ENCODE measurements around the gene ERFE. TPM values are rescaled to one million over a fixed set of nuclear protein-coding genes. Genes with fewer than 3 reads are reported as not detected.

The ERFE gene
- total RNA-seq, 2 donors from 2014 or later: 7.7 TPM; not detected in 1

DNA sequence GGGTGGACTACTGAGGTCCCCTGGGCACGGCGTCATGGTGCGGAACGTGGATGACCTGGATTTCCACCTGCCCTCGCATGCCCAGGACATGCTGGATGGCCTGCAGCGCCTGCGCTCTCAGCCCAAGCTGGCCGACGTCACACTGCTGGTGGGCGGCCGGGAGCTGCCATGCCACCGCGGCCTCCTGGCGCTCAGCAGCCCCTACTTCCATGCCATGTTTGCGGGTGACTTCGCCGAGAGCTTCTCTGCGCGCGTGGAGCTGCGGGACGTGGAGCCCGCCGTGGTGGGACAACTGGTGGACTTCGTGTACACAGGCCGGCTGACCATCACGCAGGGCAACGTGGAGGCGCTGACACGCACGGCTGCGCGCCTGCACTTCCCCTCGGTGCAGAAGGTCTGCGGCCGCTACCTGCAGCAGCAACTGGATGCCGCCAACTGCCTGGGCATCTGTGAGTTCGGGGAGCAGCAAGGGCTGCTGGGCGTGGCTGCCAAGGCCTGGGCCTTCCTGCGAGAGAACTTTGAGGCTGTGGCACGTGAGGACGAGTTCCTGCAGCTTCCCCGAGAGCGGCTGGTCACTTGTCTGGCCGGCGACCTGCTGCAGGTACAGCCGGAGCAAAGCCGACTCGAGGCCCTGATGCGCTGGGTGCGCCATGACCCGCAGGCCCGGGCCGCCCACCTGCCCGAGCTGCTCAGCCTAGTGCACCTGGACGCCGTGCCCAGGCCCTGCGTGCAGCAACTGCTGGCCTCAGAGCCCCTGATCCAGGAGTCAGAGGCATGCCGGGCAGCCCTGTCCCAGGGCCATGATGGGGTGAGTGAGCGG, 17.8 kb upstream of the ERFE start:
- no peak for TF ChIP-seq POLR2AphosphoS5 (IDR thresholded peaks at IDR 0.05)
- TF ChIP-seq POLR2A (IDR thresholded peaks at IDR 0.05): no peak
- TF ChIP-seq, protein P1, sequence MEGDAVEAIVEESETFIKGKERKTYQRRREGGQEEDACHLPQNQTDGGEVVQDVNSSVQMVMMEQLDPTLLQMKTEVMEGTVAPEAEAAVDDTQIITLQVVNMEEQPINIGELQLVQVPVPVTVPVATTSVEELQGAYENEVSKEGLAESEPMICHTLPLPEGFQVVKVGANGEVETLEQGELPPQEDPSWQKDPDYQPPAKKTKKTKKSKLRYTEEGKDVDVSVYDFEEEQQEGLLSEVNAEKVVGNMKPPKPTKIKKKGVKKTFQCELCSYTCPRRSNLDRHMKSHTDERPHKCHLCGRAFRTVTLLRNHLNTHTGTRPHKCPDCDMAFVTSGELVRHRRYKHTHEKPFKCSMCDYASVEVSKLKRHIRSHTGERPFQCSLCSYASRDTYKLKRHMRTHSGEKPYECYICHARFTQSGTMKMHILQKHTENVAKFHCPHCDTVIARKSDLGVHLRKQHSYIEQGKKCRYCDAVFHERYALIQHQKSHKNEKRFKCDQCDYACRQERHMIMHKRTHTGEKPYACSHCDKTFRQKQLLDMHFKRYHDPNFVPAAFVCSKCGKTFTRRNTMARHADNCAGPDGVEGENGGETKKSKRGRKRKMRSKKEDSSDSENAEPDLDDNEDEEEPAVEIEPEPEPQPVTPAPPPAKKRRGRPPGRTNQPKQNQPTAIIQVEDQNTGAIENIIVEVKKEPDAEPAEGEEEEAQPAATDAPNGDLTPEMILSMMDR (IDR thresholded peaks at IDR 0.05): no peak
- Histone ChIP-seq H3K27ac (no peak overlapping the region), H3K4me1 (replicated peaks) (no peaks in the 10 kb centered on the region), H3K36me3 (no peaks in the 10 kb centered on the region), H3K27me3 (replicated peaks; ENCODE audit: insufficient read depth) (no peaks in the 10 kb centered on the region), H3K9me3 (no peaks in the 10 kb centered on the region), H3K4me3 (no peak overlapping the region)
- 92% methylated on average over 48 of the region's 60 CpGs for WGBS
- DNase-seq (ENCODE audit: low spot score): no peak
- intact Hi-C loops (cut with DNase I): no loop called here

DNA sequence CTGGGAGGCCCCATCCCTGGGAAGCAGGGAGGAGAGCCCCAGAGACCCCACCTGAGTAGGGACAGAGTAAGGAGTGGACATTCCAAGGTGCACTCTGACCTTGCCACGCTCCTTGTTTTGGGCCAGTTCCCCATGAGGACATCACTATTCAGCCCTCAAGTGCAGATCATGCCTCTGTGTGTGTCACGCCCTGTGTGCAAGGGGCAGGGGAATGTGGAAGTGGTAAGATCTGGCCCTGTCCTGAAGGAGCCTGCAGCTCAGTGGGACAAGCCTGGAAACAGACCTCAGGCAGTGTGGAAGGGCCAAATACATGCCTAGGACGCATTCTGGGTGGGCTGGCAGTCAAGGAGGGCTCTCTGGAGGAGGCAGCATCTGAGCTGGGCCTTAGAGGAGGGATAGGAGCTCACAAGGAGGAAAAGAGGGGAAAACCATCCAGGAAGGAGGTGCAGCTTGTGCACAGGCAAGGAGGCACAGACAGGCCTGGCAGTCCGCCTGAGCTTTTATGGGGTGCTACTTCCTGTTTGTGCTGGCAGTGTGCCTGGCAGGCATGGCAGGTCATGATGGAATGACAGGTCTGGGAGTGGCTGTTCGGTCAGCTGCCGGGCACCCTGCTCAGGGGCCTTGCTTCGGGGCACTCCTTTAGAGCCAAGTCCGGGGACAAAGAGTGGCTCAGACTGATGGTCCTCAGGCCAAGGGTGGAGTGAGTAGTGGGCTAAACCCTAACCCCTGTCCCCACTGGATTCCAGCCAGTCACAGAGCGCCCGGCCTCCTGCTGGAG, 17.0 kb upstream of the ERFE start:
- no peaks in the 10 kb centered on the region for H3K36me3 ChIP-seq
- peak; percentile 67 for DNase-seq (ENCODE audit: low spot score)
- no peak overlapping the region for H3K27ac ChIP-seq
- H3K4me3 ChIP-seq: no peak overlapping the region
- intact Hi-C loops (cut with DNase I): no loop called here
- H3K27me3 ChIP-seq (replicated peaks; ENCODE audit: insufficient read depth): no peaks in the 10 kb centered on the region
- no peaks in the 10 kb centered on the region for H3K9me3 ChIP-seq
- no peaks in the 10 kb centered on the region for H3K4me1 ChIP-seq (replicated peaks)
- TF ChIP-seq POLR2A (IDR thresholded peaks at IDR 0.05): no peak
- TF ChIP-seq, protein P1 (IDR thresholded peaks at IDR 0.05): no peak
- peak; percentile 80 for TF ChIP-seq POLR2AphosphoS5 (IDR thresholded peaks at IDR 0.05)
- 65% methylated on average over 10 of the region's 10 CpGs for WGBS

DNA sequence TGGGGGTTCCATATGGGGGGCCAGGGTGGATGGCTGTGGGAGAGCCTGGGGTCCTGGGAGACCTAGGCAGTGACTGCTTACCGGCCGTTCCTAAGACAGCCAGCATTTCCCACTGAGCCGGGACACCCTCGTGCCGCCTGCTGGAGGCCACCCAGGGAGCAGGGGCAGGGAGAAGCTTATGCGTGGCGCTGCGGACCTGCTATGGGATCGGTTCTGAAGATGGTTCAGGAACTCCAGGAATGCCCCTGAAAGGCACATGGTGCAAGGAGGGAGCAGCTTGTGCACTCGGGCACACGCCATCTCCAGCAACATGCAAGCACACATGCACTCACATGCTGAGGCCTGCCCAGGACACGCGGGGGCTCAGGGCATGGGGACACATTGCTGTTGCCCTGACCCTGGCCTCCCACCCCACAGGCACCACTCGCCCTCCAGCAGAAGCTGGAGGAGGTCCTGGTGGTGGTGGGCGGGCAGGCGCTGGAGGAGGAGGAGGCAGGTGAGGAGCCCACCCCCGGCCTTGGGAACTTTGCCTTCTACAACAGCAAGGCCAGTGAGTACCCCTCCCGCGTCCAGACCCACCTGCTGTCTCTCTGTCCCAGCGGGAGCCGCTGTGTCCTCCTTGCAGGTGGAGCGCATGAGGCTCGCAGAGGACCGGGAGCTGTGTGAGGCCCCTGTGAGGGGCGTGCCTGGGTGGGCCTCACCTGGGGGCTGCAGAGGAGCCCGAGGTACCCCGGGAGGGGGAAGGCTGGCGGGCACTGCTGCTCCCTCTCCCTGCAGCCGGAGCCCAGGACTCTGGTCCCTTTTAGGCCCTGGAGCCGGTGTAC, 16.2 kb upstream of the ERFE start:
- 61% methylated on average over 25 of the region's 30 CpGs for WGBS
- Histone ChIP-seq H3K27ac (no peak overlapping the region), H3K9me3 (no peaks in the 10 kb centered on the region), H3K36me3 (no peaks in the 10 kb centered on the region), H3K27me3 (replicated peaks; ENCODE audit: insufficient read depth) (no peaks in the 10 kb centered on the region), H3K4me1 (replicated peaks) (no peaks in the 10 kb centered on the region), H3K4me3 (no peak overlapping the region)
- intact Hi-C loops (cut with DNase I): no loop called here
- no peak for DNase-seq (ENCODE audit: low spot score)
- no peak for TF ChIP-seq POLR2A (IDR thresholded peaks at IDR 0.05)
- no peak for TF ChIP-seq POLR2AphosphoS5 (IDR thresholded peaks at IDR 0.05)
- TF ChIP-seq, protein P1 (IDR thresholded peaks at IDR 0.05): no peak

DNA sequence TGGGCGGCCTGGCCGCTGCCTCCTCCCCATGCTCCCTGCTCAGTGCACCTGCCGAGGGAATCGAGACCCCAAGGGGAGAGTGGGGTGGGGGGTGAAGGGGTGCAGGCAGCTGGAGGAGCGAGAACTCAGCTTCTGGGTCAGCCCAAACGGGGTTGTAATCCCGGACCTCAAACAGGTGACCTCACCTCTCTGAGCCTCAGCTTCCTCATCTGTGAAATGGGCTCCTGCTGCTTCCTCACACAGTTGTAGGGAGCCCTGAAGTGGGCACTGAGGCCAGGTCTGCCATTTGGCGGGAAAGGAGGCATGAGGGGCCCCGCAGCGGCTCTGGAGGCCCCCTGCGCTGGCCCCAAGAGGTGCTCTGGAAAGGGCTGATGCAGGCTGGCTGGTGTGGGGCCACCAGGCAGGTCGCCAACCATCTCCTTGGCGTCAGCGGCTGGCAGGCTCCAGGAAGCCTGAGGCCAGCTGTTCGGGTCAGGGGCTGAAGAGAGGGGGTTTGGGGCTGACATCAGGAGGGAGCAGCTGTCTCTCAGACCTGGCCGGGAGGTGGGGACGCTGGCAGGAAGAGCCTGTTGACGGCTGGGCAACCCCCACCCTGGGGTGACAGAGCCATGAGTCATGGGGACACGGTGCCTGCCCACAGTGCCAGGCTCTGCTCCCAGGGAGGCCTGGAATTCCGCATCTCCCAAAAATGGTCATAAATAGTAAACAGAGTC, 15.4 kb upstream of the ERFE start:
- Histone ChIP-seq H3K27ac (no peak overlapping the region), H3K4me1 (replicated peaks) (no peaks in the 10 kb centered on the region), H3K4me3 (no peak overlapping the region), H3K36me3 (no peaks in the 10 kb centered on the region), H3K9me3 (no peaks in the 10 kb centered on the region), H3K27me3 (replicated peaks; ENCODE audit: insufficient read depth) (no peaks in the 10 kb centered on the region)
- TF ChIP-seq POLR2AphosphoS5 (IDR thresholded peaks at IDR 0.05) (no peak), POLR2A (IDR thresholded peaks at IDR 0.05) (no peak)
- TF ChIP-seq, protein P1 (IDR thresholded peaks at IDR 0.05): no peak
- intact Hi-C loops (cut with DNase I): no loop called here
- DNase-seq (ENCODE audit: low spot score): no peak
- WGBS: 62% methylated on average over 20 of the region's 20 CpGs
